Spleen (tissue), 7 donors: ENCODE results near the gene MITD1.

ENCODE experiments used
- POLR2A ChIP-seq, 3 donors: fragments of 450-650 bp; IDR thresholded peaks; one replicate each; pipeline ENCODE4 v1.5.1; 2017; ENCODE audit warnings: antibody characterized with exemption in 3 of 3, mild to moderate bottlenecking in 1 of 3
- POLR2AphosphoS5 ChIP-seq, 3 donors: sonication (generic); formaldehyde crosslinking; IDR thresholded peaks; one replicate each; pipeline ENCODE4 v1.5.1; 2017; ENCODE audit warnings: antibody characterized with exemption in 3 of 3
- TF ChIP-seq, protein P1 (sequence below), 11 experiments: fragments of 200-600 bp in 7 of 11; fragments of 450-650 bp in 4 of 11; sonication (generic) in 4 of 11; IDR thresholded peaks in 8 of 11; conservative IDR thresholded peaks in 3 of 11; 1 replicate in 7 of 11; 2 replicates in 4 of 11; pipeline versions ENCODE4 v1.4.0 to v1.8.0; 2016 to 2021; ENCODE audit warnings: antibody characterized with exemption in 11 of 11, inconsistent platforms in 4 of 11, mild to moderate bottlenecking in 1 of 11
- donor health status: DM: no; HTN: no; CAD: no; lungs with moderate emphysema.
- donor health status: DM: no; HTN: no; CAD: no.
- donor health status: DM: no; HTN: no; CAD: no.

DNA sequence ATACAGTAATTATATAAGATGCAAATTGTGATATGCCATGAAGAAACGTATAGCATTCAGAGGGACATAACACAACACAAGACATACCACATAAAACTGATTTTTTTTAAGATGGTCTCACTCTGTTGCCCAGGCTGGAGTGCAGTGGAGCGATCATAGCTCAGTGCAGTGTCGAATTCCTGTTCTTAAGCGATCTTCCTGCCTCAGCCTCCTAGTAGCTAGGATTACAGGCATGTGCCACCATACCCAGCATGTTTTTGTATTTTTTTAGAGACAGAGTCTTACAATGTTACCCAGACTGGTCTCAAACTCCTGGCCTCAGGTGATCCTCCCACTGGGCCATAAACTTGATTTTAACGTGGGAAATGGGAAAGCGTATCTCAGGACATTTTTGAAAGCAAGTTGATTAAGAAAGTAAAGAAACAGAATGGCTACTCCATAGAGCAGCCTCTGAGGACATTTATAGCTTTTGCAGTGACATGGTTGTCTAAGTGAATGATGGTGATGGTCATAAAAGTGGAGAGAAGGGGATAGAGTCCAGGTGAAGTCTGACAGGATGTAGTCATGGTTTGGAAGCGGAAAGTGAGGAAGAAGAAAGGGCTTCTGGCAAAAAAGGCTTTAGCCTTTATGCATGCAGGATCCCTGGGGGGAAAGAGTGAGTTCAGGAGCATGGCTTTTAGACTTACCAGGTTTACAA lies 28.5 kb downstream of the MITD1 start:
- TF ChIP-seq, protein P1, sequence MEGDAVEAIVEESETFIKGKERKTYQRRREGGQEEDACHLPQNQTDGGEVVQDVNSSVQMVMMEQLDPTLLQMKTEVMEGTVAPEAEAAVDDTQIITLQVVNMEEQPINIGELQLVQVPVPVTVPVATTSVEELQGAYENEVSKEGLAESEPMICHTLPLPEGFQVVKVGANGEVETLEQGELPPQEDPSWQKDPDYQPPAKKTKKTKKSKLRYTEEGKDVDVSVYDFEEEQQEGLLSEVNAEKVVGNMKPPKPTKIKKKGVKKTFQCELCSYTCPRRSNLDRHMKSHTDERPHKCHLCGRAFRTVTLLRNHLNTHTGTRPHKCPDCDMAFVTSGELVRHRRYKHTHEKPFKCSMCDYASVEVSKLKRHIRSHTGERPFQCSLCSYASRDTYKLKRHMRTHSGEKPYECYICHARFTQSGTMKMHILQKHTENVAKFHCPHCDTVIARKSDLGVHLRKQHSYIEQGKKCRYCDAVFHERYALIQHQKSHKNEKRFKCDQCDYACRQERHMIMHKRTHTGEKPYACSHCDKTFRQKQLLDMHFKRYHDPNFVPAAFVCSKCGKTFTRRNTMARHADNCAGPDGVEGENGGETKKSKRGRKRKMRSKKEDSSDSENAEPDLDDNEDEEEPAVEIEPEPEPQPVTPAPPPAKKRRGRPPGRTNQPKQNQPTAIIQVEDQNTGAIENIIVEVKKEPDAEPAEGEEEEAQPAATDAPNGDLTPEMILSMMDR (IDR thresholded peaks at IDR 0.05 in 8 of 11, conservative IDR thresholded peaks at IDR 0.05 in 3 of 11), result no peak
- TF ChIP-seq POLR2AphosphoS5 (IDR thresholded peaks at IDR 0.05) (no peak), POLR2A (IDR thresholded peaks at IDR 0.05) (no peak)
